Islet of Langerhans (tissue), 1 donor: ENCODE data around the gene ARHGAP19.

Source experiments
- FAIRE-seq: peaks from one replicate; lab custom pipeline; 2011; peaks lifted over from hg19 to GRCh38; lab: Jason Lieb, UNC

The ARHGAP19 gene

DNA sequence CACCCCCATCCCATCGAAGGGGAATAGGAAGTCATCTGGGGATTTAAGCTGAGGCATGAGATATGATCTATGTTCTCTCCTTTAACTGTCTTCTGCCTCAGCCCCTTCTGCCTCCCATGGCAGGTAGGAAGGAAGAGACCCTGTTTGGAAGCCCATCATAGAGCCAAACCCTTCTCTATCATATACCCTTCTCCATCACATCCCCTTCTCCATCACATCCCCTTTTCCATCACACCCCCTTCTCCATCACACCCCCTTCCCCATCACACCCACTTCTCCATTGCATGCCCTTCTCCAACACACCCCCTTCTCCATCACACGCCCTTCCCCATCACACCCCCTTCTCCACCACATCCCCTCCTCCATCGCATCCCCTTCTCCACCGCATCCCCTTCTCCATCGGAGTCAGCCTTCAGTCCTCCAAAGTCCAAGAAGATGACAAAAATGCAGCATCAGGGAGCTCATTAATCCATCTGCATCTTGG, 99.4 kb downstream of the ARHGAP19 start:
- FAIRE-seq = no peak

DNA sequence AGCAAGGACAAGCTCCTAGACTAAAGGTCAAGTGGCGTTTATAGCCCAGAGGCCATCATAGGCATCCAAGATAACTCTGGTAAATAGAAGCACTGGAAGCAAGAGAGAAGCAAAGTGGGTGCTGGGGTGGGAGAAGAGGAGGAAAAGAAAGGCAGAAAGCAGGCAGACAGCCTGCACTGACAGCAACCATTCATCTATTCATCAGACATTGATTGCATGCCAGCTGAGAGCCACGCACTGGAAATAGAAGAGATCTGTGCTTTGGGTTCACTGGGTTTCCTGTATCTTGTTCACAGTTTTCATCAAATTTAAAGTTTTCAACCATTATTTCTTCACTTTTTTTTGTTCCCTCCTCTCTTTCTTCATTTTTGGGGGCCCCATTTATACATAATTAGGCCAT, 102.0 kb downstream of the ARHGAP19 start:
- FAIRE-seq = no peak

DNA sequence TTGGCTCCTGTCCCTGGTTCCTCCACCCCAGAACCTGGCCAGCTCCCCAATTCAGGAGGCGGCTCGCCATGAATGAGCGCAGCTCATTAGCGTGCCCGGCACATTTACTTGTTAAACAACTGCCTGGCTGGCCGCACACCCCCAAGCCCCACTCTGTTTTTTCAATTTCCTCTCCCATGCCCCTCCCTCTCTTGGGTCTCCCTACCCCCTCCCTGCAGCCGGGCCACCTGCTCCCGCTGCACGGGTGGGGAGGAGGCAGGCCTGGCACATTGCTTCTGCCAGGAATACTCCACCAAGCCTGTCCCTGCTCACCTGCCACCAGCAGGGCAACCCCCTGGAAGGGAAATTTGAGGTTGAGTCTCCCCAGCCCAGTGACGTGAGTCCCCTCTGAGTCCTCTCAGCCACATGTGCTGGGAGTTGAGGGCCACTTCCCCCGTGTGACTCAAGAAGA, 104.2 kb downstream of the ARHGAP19 start:
- FAIRE-seq = no peak

DNA sequence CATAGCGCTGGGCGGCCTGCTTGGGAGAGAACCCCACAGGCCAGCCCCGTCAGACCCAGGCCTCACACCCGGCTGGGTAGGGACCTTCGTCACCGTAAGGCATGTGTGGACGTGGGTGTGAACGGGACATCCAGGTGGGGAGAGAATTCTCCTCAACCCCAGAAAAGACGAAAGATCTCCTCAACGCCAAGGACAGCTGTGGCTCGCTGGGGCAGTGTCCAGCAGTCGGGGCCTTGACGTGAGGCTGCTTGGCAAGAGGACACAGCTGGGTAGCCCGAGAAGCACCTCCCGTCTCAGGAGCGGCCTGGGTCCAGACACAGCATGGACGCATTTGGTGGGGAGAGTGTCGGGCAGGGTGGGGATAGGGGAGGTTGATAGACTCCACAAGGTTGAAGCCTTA, 105.5 kb downstream of the ARHGAP19 start:
- FAIRE-seq = no peak

DNA sequence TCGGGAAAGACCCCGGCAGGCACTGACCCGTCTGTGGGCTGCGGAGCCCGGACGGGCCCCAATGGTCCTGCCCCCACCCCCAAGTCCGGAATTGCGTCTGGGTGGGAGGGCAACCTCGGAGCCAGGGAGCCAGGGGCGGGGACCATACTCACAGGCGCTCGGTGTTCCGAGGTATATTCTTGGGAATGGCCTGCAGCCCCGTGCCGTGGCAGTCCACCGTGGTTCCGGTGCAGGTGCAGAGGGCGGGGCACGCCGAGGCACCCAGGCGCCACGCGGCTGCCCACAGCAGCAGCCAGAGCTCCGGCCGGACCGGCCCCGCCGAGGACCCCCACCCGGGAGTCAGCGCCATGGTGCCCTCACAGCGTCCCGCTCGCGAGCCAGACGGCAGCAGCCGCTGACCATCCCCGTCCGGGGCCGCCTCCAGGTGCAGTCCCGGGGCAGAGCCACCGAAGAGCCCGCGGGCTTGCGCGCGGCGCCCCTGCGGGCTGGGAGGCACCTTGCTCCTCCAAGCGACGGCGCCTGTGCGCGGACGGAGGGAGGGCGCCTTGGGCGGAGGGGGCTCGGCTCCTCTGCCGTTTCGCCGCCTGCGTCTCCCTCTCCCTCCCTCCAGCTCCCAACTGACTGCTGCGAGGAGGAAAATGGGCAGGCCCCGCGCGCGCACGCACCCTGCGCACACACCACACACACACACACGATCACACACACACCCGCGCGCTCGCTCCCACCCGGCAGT, 106.9 kb downstream of the ARHGAP19 start, which contains the start of gene SLIT1:
SLIT1 (minus strand) TSS at position 634 of the 733 bp plus-strand sequence; CDS start at position 349, 285 bp downstream.
- no peak for FAIRE-seq

DNA sequence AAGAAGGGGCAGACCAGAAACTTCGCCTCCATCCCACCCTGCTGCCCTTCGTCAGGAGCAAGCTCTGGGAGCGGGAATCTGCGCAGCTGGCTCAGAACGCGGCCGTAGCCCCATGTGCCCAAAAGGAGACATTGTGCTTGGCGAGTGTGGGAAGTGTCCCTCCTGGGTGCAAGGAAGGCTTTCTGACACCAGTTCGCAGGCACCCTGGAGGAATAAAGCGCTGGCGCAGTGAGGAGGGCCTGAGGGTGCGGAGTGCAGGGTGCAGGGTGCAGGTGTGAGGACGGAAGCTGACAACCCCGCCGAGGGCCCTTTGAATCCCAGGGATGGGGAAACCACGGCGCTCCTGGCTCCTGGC, 107.5 kb downstream of the ARHGAP19 start:
- FAIRE-seq = no peak

DNA sequence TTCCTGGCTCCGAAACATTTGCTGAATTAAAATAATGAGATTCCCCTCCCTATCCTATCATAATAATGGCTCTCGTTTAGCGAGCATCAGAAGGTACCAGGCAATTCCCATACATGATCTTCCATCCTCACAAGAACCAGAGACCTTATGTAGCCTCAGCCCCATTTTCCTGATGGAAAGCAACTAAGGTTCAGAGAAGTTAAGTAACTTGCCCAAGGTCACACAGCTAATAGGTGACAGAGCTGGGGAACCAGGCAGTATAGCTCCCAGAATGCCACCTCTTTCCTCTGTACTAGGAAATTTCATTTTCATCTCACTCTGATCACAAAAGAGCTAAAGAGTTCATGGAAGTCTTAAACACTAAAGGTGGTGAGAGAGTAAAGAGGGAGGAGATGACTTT, 109.1 kb downstream of the ARHGAP19 start:
- no peak for FAIRE-seq

DNA sequence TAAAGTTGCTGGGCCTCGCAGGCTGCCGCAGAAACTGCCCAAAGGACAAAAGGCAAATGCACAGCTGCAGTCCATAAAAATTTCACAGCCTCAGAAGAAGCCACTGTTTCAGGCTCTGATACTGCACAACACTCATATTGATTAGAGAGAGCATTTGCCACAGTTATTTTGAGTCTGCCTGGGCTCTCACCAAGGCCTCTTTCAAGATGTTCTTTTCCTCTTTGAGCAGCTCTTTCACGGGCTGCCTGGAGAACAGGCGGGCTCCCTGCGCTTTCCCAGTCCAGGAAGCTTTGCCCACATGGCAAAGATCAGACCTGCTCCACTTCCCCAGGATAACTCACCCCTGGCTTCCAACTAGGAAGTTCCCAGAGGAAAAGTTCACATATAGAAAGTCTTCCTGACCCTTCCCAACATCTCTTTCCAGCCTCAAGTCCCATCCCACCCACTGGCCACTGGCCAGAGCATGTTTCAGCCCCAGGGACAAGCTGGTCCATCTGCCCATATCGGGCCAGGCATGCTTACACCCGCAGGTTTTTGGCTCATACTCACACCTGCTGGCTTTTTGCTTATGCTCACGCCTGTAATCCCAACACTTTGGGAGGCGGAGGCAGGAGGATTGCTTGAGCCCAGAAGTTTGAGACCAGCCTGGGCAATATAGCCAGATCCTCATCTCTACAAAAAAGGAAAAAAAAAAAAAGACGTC, 110.0 kb downstream of the ARHGAP19 start:
- no peak for FAIRE-seq

DNA sequence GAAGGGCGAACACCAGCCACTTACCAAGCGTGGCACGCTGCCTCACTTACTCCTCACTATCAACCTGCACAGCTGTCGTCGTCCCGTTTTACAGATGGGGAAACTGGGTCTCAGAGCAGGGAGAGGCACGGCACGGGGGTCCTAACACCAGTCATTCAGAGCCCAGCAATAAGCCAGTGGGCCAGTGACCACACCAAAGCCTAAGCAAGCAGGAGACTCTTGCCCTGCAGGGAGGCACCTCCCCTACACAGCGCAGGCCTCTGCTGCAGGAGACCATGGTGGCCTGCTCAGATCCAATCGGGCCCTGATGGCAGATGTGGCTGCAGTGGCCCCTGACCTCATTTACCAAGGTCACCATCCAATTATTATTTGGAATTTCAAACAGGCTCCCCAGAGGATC, 111.5 kb downstream of the ARHGAP19 start:
- FAIRE-seq = no peak

DNA sequence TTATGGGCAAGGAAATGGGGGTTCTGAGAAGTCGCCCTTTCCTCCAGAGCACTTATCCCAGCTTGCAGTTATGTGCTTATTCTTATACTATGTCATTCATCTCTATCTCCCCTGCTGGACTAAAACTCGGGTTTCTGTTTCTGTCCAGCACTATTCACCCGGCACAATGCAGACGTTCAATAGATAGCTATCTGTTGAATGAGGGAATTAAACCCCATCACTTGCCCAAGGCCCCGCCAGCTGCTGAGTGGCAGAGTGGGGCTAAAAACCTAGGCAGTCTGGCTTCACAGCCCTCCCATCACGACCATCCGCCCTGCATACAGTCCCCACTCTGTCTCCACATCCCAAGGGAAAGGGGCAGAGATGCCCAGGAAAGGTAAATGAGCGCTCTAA, 112.1 kb downstream of the ARHGAP19 start:
- no peak for FAIRE-seq

DNA sequence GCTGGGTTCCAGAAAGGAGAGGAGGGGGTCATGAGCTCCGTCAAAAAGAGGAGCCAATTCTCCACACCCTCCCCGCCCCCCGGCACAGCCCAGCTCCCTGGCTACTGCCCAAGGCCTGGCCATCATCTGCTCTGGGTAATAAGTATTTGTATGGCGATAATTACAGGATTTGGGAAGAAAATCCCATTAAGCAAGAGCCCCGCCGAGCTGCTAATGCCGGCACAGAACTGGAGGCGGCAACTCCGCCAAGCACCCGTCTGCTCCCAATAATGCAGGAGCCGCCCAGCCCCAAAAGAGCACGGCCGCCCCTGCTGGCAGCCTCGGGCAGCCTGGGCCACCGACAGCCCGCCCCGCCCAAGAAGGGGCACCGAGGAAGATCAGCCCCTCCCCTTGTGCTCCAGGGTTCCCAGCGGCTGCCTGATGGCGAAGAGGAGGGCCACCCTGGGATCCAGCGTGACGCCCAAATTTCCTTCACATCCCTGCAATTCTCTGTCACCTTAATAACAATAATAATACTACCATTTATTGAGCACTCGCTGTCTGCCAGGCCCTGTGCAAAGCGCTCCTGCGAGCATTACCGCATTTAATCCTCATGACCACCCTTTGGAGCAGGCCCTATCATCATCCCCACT, 112.6 kb downstream of the ARHGAP19 start:
- FAIRE-seq = no peak

DNA sequence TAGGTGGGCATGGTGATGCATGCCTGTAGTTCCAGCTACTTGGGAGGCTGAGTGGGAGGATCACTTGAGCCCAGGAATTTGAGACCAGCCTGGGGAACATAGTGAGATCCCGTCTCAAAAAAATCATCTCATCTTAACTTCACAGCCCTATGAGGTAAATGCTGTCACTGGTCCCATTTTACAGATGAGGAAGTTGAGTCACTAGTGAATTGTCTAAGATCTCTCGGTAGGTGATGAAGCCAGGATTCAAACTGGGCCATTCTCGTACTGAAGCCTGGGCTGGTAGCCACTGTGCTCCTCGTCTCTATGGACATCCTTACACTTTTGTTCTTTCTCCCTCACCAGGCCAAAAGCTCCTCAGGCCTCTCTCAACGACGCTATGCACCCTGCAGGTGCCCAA, 113.1 kb downstream of the ARHGAP19 start:
- no peak for FAIRE-seq

DNA sequence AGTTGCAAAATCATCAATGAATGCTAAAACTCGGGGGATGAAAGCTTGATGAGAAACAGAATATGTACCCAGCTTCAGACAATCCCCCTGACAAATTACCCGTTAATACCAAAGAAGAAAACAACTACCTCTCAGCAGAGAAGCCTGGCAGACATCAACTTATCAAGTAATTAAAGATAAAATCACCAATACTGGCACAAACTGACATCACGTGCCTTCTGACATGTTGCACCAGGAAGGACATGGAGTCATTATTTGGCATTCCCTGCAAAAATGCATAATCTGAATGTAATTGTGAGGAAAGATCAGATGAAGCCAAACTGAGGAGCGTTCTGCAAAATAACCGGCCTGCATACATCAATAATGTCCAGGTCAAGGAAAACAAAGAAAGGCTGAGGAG, 114.4 kb downstream of the ARHGAP19 start:
- no peak for FAIRE-seq

DNA sequence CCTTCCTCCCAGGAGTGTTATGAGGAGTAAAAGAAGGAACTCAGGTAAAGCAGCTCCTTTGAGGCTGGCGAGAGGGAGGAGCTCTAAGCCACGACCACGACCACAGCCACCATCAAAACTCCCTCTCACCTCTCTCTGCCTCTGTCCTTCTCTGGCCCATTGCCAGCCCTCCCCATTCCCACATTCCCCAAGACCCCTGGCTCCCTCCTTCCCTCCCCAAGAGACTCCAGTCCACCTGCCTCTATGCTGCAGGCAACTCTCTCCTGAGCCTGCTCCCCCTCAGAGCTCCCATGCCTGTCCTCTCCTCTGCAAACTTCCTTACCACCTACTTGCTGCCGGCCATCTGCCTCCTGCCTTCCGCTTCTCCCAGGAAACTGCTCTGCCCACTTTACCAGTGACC, 116.2 kb downstream of the ARHGAP19 start:
- no peak for FAIRE-seq

DNA sequence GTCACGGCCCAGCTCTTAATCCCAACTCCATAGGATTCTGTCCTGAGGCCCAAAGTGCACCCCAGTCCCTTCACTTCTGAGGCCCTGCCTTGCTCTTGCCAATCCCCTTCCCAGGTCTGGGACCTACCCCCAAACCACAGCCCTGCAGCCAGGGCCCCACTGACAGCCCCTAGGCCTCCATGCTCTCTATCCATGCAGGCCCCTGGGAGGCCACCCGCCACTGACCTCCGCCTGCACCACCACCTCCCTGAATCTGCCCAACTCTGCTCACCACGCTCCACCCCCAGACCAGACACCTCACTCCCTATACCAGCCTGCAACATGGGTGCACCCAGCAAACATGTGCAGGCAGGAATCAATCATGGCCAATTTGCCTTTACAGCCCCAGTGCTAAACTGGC, 116.9 kb downstream of the ARHGAP19 start:
- FAIRE-seq = no peak

DNA sequence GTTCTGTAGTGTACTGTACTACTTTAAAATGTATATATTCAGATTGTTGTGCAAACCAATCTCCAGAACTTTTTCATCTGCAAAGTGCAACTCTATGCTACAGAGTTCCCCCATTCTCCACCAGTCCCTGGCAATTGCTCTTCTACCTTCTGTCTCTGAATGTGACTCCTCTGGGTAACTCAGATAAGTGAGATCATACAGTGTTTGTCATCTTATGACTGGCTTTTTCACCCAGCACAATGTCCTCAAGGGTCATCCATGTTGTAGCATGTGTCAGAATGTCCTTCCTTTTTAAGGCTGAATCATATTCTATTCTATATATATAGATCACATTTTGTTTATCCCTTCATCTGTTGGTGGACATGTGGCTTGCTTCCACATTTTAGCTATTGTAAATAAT, 117.5 kb downstream of the ARHGAP19 start:
- no peak for FAIRE-seq

DNA sequence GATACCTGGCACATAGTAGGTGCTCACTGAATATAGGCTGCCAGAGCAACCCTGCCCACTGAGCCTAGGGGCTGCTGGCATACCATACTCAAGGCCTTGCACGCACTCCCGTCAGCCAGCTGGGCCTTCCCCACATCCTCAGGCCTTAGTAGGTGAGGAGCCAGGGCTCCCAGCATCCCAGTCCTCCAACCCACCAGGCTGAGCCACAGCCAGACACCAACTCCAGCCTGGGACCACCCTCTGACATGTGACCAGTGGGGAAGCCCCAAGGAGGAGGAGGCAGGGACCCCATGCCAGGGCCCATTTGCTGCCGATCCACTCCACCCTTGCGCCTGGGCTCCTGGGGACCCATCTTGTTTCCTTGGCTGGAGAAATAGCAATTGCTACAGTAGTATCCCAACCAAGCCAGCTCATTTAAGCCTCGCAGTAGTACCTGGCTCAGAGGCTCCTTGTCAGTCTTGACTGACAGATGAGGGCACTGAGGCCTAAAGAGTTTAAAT, 118.1 kb downstream of the ARHGAP19 start:
- no peak for FAIRE-seq

DNA sequence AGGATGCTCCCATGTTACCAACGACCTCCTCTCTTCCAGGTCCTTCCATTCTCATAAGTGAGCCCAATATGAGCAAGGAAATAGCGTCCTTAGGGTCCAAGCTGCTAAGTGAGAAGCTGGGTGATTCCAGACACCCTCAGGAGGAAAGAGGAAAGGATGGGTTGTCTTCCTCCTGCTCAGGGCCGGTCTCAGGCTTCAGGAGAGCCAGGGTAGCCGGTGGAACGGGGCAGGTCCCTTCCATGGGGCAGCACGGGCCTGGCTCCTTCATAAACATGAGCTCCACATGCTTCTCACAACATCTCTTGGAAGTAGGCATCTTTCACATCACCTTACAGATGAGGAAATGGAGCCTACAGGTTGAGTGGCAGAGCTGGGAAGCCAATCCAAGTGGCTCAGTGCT, 119.4 kb downstream of the ARHGAP19 start:
- no peak for FAIRE-seq
